GM21723 (cell line): ENCODE results near the gene NCSTN.

Experiments
- ATAC-seq: cut with Tn5 transposase; IDR thresholded peaks from one replicate; pipeline ENCODE4 v1.9.1; 2021; ENCODE audit warnings: mild to moderate bottlenecking, moderate library complexity; ENCODE audit not compliant: unreplicated experiment

NCSTN gene

GRCh38 chr1:160403244-160403643, 60.1 kb downstream of the NCSTN start:
- ATAC-seq, result no peak

DNA sequence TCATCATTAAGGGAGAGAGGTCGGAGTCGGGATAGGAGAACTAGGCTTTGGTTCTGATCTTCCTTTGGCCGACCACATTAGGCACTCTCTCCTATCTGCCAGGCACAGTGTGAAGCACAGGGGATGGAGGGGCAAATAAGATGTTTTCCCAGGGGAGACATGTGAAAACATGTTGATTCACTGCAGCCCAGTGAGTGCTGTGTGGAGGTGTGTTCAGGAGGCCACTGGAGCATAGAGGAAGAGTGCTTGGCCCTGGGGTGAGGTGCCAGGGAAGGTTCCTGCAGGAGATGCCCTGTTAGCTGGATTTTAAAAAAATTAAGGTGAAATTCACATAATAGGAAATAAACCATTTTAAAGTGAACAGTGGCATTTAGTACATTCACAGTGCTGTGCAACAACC, 60.9 kb downstream of the NCSTN start:
- no peak for ATAC-seq

- no peak for ATAC-seq
Observed at GRCh38 chr1:160405331-160405877, 62.2 kb downstream of the NCSTN start.

DNA sequence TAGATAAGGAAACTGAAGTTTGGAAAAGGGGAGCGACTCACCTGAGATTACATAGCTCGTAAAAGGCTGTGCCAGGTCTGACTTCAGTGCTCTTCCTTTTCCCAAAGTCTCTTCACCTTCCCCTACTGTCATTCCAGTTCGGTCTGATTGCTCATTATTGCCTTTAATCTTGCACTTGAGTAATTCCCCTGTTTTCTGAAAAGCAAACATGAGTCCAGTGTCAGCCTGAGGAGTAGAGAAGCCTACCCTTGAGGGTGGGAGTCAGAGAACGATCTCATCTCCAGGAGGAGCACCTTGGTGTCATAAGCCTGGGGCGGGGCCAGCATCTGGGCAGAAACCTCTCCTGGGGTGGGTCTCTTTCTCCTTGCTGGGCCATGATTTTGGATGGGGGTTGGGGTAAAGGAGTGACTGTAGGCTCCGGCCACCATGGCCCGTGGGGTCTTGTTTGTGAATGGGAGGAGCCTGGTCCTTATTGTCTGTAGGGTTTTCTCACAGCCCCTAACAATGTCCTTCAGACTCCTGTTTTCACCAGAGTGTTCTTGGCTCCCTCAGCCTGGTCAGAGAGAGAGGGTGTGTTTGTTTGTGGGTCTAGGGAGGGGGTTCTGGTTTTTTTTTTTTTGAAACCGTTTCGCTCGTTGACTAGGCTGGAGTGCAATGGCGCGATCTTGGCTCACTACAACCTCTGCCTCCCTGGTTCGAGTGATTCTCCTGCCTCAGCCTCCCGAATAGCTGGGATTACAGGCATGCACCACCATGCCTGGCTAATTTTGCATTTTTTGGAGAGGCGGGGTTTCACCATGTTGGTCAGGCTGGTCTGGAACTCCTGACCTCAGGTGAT, 63.2 kb downstream of the NCSTN start:
- ATAC-seq, result no peak

DNA sequence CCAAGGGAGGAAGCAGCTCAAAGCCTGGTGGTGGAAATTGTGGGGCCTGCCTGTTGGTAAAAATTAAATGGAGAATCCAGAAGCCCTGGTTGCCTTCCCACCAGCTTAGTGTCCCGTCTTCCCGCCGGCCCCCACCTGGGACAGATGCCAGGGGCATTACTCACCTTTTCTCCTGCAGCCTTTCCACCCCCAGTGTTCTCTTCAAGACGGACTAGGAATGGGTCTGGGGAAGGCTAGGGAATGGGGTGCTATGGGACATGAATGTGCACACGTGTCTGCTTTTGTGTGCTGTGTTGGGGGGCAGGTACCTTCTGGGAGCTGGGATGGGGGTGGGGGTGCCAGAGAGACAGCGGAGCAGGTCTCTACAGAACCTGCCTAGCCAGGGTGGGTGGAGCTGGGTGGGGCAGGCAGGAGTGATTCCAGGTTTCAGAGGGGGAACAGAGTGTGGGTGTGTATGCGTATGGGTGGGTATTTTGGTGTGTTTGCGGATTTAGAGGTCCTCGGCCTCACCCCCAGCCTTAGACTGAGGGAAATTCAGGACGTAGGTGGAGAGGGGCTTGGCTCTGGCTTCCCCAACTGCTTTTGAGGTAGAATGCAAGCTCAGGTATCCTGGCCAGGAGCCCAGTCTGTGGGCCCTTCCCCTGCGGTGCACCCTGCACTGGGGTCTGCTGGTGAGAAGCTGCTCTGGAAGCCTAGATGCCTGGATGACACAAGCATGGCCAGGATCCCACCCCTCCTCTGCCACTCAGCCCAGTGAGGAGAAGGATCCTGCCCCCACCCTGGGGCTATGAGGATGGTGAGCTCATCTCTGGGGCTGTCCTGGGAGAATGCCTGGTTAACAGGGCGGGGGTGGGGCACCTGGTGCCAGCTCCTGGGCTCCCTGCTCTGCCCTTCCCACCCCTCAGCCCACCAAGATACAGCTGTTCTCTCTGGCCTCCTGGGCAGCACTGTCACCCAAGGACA, 64.9 kb downstream of the NCSTN start:
- ATAC-seq, result no peak
